Effector memory CD4-positive, alpha-beta T cell (primary cell): Measurements from ENCODE around the gene EXOC3L1.

Experiments used
- DNase-seq, 3 donors: peaks; one replicate each; pipeline ENCODE4 v3.0.0-alpha.2; 2020
- H3K27ac ChIP-seq: 2 replicates; pipeline ENCODE4 v1.7.0; 2013; ENCODE audit warnings: mild to moderate bottlenecking, low read length, moderate library complexity; ENCODE audit not compliant: insufficient read depth, poor library complexity, severe bottlenecking
- H3K27me3 ChIP-seq: replicated peaks from 2 replicates; pipeline ENCODE4 v1.7.0; 2013; ENCODE audit warnings: mild to moderate bottlenecking, low read length; ENCODE audit not compliant: insufficient read depth, control insufficient read depth, poor library complexity, severe bottlenecking
- H3K36me3 ChIP-seq: 2 replicates; pipeline ENCODE4 v1.7.0; 2013; ENCODE audit warnings: mild to moderate bottlenecking, low read length, moderate library complexity; ENCODE audit not compliant: control insufficient read depth, insufficient read depth
- H3K4me1 ChIP-seq: 2 replicates; pipeline ENCODE4 v1.7.0; 2013; ENCODE audit warnings: low read length, mild to moderate bottlenecking; ENCODE audit not compliant: control insufficient read depth, insufficient read depth, poor library complexity, severe bottlenecking
- H3K4me3 ChIP-seq: 2 replicates; pipeline ENCODE4 v1.7.0; 2013; ENCODE audit warnings: low read length, low read depth, mild to moderate bottlenecking; ENCODE audit not compliant: insufficient read depth, poor library complexity, severe bottlenecking
- H3K9me3 ChIP-seq: 2 replicates; pipeline ENCODE4 v1.7.0; 2013; ENCODE audit warnings: mild to moderate bottlenecking, low read length, moderate library complexity; ENCODE audit not compliant: control insufficient read depth

EXOC3L1 gene

GRCh38 chr16:67157106-67157748 lies 32.7 kb downstream of the EXOC3L1 start:
- H3K27me3 ChIP-seq = no peaks in the 10 kb centered on the region
- H3K27ac ChIP-seq = peak overlapping the region; percentile 97
- no peak for DNase-seq
- no peak overlapping the region for H3K4me3 ChIP-seq
- H3K4me1 ChIP-seq = peaks cover 61% of the 10 kb centered on the region
- no peaks in the 10 kb centered on the region for H3K36me3 ChIP-seq
- H3K9me3 ChIP-seq = no peaks in the 10 kb centered on the region

DNA sequence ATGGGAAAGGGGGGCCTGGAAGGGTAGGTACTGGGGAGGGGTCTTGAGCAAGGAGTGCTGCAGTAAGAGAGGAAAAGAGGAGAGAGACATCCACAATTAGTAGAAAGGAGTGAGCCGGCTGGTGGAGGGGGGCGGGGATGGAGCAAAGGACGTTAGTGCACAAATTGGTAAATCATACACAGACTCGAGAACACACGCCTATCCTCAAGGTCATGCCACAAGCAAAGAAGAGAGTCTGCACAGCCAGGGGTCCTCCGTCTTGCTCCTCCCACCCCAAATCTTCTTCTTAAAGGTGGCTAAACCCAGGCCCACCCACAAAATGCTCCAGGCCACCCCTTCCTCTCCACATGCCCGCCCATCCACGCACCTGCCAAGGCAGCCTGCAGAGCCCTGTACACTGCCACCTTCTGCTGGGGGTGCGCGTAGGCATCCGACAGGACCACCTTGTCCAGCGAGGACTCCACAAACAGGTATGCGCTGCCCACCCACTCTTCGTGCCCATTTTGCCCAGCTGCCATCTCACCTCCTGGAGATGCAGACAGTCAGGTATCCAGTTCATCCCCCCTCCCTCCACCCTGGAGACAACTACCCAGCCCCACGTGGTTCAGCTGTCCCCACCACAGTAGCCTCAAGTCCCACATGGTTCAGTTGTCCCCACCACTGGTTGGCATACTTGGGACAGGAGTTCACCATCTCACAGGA lies 33.6 kb downstream of the EXOC3L1 start:
- H3K4me3 ChIP-seq = no peak overlapping the region
- H3K27me3 ChIP-seq = no peaks in the 10 kb centered on the region
- no peaks in the 10 kb centered on the region for H3K36me3 ChIP-seq
- H3K4me1 ChIP-seq = peaks cover 59% of the 10 kb centered on the region
- no peaks in the 10 kb centered on the region for H3K9me3 ChIP-seq
- H3K27ac ChIP-seq = no peak overlapping the region
- DNase-seq = no peak

DNA sequence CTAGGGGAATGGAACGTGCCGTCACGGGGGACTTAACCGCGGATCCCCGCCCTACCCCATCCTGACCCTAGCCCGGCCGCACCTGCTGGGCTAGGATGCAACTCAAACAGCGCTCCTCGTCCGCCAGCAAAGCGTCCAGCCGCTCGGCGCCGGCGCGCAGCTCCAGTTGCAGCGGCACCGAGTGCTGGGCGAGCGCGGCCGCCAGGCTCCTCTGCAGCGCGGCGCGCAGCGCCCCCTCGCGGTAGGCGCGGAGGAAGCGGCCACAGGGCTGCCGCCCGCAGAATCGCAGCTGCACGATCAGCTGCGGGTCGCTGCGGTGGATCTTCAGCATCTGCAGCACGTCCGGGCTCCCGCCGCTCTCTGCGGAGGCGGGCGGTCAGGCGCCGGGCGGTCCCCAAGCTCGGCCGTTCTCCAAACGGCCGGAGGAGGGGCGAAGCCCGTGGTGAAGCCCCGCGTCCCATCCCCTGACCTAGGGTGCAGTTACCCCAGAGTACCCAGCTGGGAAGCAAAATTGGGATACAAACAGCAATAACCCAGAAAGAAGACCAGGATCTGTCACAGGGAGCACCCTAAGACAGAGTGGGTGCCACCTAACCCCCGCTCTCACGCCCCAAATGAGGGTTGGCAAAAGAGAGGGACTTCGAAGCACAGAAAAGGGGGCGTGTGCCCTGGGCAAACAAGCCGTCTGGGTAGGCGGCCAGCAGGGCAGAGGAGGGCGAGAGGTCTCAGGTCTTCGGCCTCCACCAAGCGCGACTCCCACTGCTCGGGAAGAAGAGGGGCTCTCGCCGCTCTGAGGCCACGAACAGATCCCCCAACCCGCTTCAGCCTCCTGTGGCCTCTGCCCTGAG lies 34.4 kb downstream of the EXOC3L1 start:
- no peaks in the 10 kb centered on the region for H3K9me3 ChIP-seq
- H3K27ac ChIP-seq = peak overlapping the region; percentile 13
- H3K36me3 ChIP-seq = no peaks in the 10 kb centered on the region
- H3K4me1 ChIP-seq = peaks cover 53% of the 10 kb centered on the region
- no peaks in the 10 kb centered on the region for H3K27me3 ChIP-seq
- DNase-seq = peak; percentile 60 to 70 (median 60)
- peak overlapping the region; percentile 31 for H3K4me3 ChIP-seq

- Histone ChIP-seq H3K4me1 (peaks cover 53% of the 10 kb centered on the region), H3K27me3 (no peaks in the 10 kb centered on the region), H3K9me3 (no peaks in the 10 kb centered on the region), H3K27ac (no peak overlapping the region), H3K36me3 (no peaks in the 10 kb centered on the region), H3K4me3 (peak overlapping the region; percentile 31)
- DNase-seq = no peak
Observed at GRCh38 chr16:67154578-67155294, 35.2 kb downstream of the EXOC3L1 start.

GRCh38 chr16:67151431-67152097 lies 38.4 kb downstream of the EXOC3L1 start:
- DNase-seq = no peak
- Histone ChIP-seq H3K27me3 (no peaks in the 10 kb centered on the region), H3K4me1 (peaks cover 28% of the 10 kb centered on the region), H3K9me3 (no peaks in the 10 kb centered on the region), H3K27ac (no peak overlapping the region), H3K36me3 (peaks cover 10% of the 10 kb centered on the region), H3K4me3 (no peak overlapping the region)

DNA sequence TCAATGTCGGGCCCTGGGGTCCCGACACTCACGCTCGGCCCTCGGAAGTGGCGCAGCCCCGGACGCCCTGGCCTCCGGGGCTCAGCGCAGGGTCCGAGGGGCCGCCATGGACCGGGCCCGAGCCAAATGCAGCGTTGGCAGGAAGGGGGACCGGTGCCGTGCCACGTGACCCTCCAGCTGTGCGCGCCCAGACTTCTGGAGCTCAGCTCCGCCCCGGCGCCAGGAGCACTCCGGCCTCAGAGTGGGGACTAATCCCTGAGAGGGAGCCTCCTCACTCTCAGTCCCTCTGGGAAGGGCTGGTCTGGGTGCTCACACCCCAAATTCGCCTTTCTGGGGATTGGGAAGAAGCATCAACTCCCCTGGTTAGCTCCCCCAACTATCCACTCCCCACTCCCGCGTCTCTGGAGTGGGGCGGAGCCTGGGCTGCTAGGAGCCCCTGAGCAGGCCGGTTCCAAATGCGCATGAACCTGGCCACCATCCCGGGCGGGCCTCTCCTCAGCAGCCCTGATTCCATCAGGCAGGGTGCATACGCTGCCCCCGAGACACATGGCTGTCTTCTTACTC lies 39.0 kb downstream of the EXOC3L1 start, which contains the start of gene B3GNT9:
TSS of gene B3GNT9 (minus strand) at position 166 of the 564 bp plus-strand sequence. CDS start 513 bp downstream, outside the sequence.
- H3K27me3 ChIP-seq = no peaks in the 10 kb centered on the region

DNA sequence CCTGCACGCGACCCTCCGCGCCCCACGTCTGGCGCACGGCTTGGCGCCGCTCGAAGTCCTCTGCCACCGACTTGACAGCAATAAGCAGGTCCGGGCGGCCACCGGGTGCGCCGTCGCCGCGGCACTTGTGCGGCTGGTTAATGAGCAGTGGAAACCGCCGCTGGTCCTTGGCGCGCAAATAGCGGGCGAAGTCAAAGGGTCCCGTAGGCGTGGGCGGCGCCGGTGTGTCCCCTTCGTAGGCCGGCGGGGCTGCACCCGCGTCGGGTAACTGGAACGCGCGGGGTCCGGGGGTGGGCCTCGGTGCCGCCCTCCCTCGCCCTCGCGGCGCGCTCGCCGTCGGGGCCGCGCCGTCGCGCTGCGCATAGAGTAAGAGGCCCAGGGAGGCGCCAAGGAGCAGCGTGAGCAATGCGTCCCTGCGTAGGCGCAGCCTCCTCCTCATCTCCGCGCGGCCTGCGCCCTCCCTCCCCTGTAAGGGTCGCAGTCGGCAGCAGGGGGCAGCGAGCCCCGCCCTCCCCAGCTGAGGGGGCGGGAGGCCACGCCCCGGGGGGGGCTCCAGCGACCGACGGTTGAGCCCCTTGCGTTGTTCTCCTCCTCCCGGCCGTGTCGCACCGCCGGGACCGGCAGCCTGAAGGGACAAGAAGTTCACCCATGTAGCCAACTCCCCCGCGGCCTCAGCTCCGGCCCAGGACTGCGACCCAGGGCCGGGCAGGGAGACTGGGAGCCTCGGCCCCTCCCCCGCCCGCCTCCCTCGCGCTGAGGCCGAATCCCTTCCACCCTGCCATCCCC lies 39.7 kb downstream of the EXOC3L1 start:
- H3K27ac ChIP-seq = peak overlapping the region; percentile 53
- peaks cover 15% of the 10 kb centered on the region for H3K4me1 ChIP-seq
- no peaks in the 10 kb centered on the region for H3K27me3 ChIP-seq
- peaks cover 24% of the 10 kb centered on the region for H3K36me3 ChIP-seq
- no peaks in the 10 kb centered on the region for H3K9me3 ChIP-seq
- peak overlapping the region; percentile 78 for H3K4me3 ChIP-seq
- DNase-seq = no peak

More for the DNA sequence above, 39.0 kb downstream of the EXOC3L1 start, which contains the start of gene B3GNT9:
- peak within 1 kb of the TSS; percentile 53 for H3K27ac ChIP-seq
- H3K4me3 ChIP-seq = peak within 1 kb of the TSS; percentile 78
- peaks cover 17% of the 10 kb centered on the region for H3K36me3 ChIP-seq
- no peak for DNase-seq
- H3K4me1 ChIP-seq = peaks cover 21% of the 10 kb centered on the region
- no peaks in the 10 kb centered on the region for H3K9me3 ChIP-seq

GRCh38 chr16:67149276-67150046 lies 40.5 kb downstream of the EXOC3L1 start:
- Histone ChIP-seq H3K4me1 (peaks cover 12% of the 10 kb centered on the region), H3K36me3 (peaks cover 31% of the 10 kb centered on the region), H3K27ac (no peak overlapping the region), H3K27me3 (no peaks in the 10 kb centered on the region), H3K4me3 (peak overlapping the region; percentile 78), H3K9me3 (no peaks in the 10 kb centered on the region)
- no peak for DNase-seq
